ENCODE results near the gene SH2D4B.

Gene SH2D4B

GRCh38 chr10:80642661-80643060 lies 105.0 kb downstream of the SH2D4B start:
- DNase-seq (ENCODE audit: low read depth in 2 of 2) = no peak

GRCh38 chr10:80646366-80646765 lies 108.7 kb downstream of the SH2D4B start:
- no peak for DNase-seq (ENCODE audit: low read depth in 2 of 2)

- no peak for DNase-seq (ENCODE audit: low read depth in 2 of 2)
These were observed 109.6 kb downstream of the SH2D4B start for GRCh38 chr10:80647173-80647833.

- no peak for DNase-seq (ENCODE audit: low read depth in 2 of 2)
These were observed 110.4 kb downstream of the SH2D4B start for GRCh38 chr10:80648106-80648505.

- no peak for DNase-seq (ENCODE audit: low read depth in 2 of 2)
These were observed 111.5 kb downstream of the SH2D4B start for GRCh38 chr10:80649183-80649582.

- no peak for DNase-seq (ENCODE audit: low read depth in 2 of 2)
These were observed 118.2 kb downstream of the SH2D4B start for GRCh38 chr10:80655898-80656297.

- DNase-seq (ENCODE audit: low read depth in 2 of 2) = no peak
These were observed 120.4 kb downstream of the SH2D4B start for GRCh38 chr10:80658068-80658467.

- DNase-seq (ENCODE audit: low read depth in 2 of 2) = no peak
These were observed 121.6 kb downstream of the SH2D4B start for GRCh38 chr10:80659289-80659688.

- no peak for DNase-seq (ENCODE audit: low read depth in 2 of 2)
These were observed 122.6 kb downstream of the SH2D4B start for GRCh38 chr10:80660266-80660665.

- DNase-seq (ENCODE audit: low read depth in 2 of 2) = no peak
These were observed 123.0 kb downstream of the SH2D4B start for GRCh38 chr10:80660736-80661135.

- DNase-seq (ENCODE audit: low read depth in 2 of 2) = no peak
These were observed 123.8 kb downstream of the SH2D4B start for GRCh38 chr10:80661526-80661925.

- DNase-seq (ENCODE audit: low read depth in 2 of 2) = peak; percentile 58 to 61
These were observed 124.9 kb downstream of the SH2D4B start for GRCh38 chr10:80662429-80663261.

GRCh38 chr10:80664071-80664680 lies 126.5 kb downstream of the SH2D4B start:
- peak; percentile 25 to 37 for DNase-seq (ENCODE audit: low read depth in 2 of 2)

GRCh38 chr10:80669485-80669884 lies 131.8 kb downstream of the SH2D4B start:
- DNase-seq (ENCODE audit: low read depth in 2 of 2) = no peak

- no peak for DNase-seq (ENCODE audit: low read depth in 2 of 2)
These were observed 133.1 kb downstream of the SH2D4B start for GRCh38 chr10:80670774-80671173.

GRCh38 chr10:80671847-80672246 lies 134.1 kb downstream of the SH2D4B start:
- no peak for DNase-seq (ENCODE audit: low read depth in 2 of 2)

GRCh38 chr10:80672613-80673012 lies 134.9 kb downstream of the SH2D4B start:
- no peak for DNase-seq (ENCODE audit: low read depth in 2 of 2)

- DNase-seq (ENCODE audit: low read depth in 2 of 2) = no peak
These were observed 137.1 kb downstream of the SH2D4B start for GRCh38 chr10:80674809-80675208.

GRCh38 chr10:80681142-80681541 lies 143.4 kb downstream of the SH2D4B start:
- DNase-seq (ENCODE audit: low read depth in 2 of 2) = no peak

GRCh38 chr10:80684259-80684658 lies 146.6 kb downstream of the SH2D4B start:
- DNase-seq (ENCODE audit: low read depth in 2 of 2) = peak in 1 of 2 experiments; percentile 1

GRCh38 chr10:80685355-80685754 lies 147.7 kb downstream of the SH2D4B start:
- DNase-seq (ENCODE audit: low read depth in 2 of 2) = no peak

- no peak for DNase-seq (ENCODE audit: low read depth in 2 of 2)
These were observed 149.2 kb downstream of the SH2D4B start for GRCh38 chr10:80686734-80687475.

All from fibroblast of skin of left quadriceps (primary cell).